Kasumi-1 (cell line): Measurements from ENCODE around the gene PCGF6.

Source experiments
- DNase-seq, 2 experiments: peaks; one replicate each; lab custom pipeline; 2025; lab: John Stamatoyannopoulos, UW

The PCGF6 gene

GRCh38 chr10:103256613-103257012 lies 94.3 kb downstream of the PCGF6 start:
- no peak for DNase-seq

- no peak for DNase-seq
Observed at GRCh38 chr10:103254538-103255325, 96.2 kb downstream of the PCGF6 start.

GRCh38 chr10:103254113-103254512 lies 96.8 kb downstream of the PCGF6 start:
- DNase-seq: no peak
